GM12878 (cell line): ENCODE results near the gene FUT3. TPM values are rescaled to one million over a fixed set of nuclear protein-coding genes. Genes with fewer than 3 reads are reported as not detected.

Source experiments
- ATAC-seq: fragments of 200-7000 bp; cut with Tn5 transposase; 3 replicates; pipeline ENCODE4 v1.9.1; 2020; ENCODE audit warnings: mild to moderate bottlenecking, moderate library complexity
- BruUV-seq: library from RNA; stranded (reverse); fragments of 400-500 nt; replicated peaks from 2 replicates; lab custom pipeline; 2021; lab: Mats Ljungman, UMichigan
- CTCF ChIA-PET: fragments of 300-600 bp; sonication (Branson Sonifier 250); formaldehyde crosslinking; extraction: SDS; loops from one replicate; lab custom pipeline; 2021; ENCODE audit warnings: inconsistent platforms; lab: Yijun Ruan, JAX
- POLR2A ChIA-PET: fragments of 350-600 bp; formaldehyde crosslinking; extraction: SDS; loops from one replicate; lab custom pipeline; 2021; ENCODE audit warnings: inconsistent platforms; lab: Charles Lee
- RAD21 ChIA-PET: fragments of 300-600 bp; sonication (Branson Sonifier 250); formaldehyde crosslinking; loops from one replicate; lab custom pipeline; 2023; ENCODE audit warnings: antibody characterized with exemption; ENCODE audit not compliant: unreplicated experiment; lab: Charles Lee
- SMC1A ChIA-PET: fragments of 300-600 bp; sonication (Branson Sonifier 250); formaldehyde crosslinking; loops from one replicate; lab custom pipeline; 2023; ENCODE audit not compliant: unreplicated experiment, uncharacterized antibody; lab: Charles Lee
- DNase-seq: peaks from one replicate; pipeline ENCODE4 v3.0.0-alpha.2; 2011; ENCODE audit warnings: low read depth, low spot score
- FAIRE-seq: peaks from 3 replicates; lab custom pipeline; 2011; peaks lifted over from hg19 to GRCh38; lab: Jason Lieb, UNC
- H2AFZ ChIP-seq: 2 replicates; pipeline ENCODE4 v1.6.0; 2011; ENCODE audit warnings: low read depth, low read length, control low read depth; ENCODE audit not compliant: control insufficient read depth
- H3K27ac ChIP-seq: 2 replicates; pipeline ENCODE4 v1.5.1; 2011; ENCODE audit warnings: control low read depth; ENCODE audit not compliant: control insufficient read depth, insufficient read depth
- H3K27me3 ChIP-seq, 2 experiments: replicated peaks in 1 of 2; 2 replicates each; pipeline versions ENCODE4 v1.6.0 to v1.6.1; 2011; ENCODE audit warnings: low read length in 1 of 2; ENCODE audit not compliant: control insufficient read depth in 2 of 2, insufficient read depth in 2 of 2
- H3K36me3 ChIP-seq, 2 experiments: 2 replicates each; pipeline ENCODE4 v1.5.1; 2011; ENCODE audit warnings: low read length in 1 of 2; ENCODE audit not compliant: control insufficient read depth in 2 of 2, insufficient read depth in 2 of 2
- H3K4me1 ChIP-seq: 2 replicates; pipeline ENCODE4 v1.6.1; 2011; ENCODE audit warnings: mild to moderate bottlenecking, low read length, moderate library complexity, mixed read lengths; ENCODE audit not compliant: control insufficient read depth, insufficient read depth
- H3K4me2 ChIP-seq: 2 replicates; pipeline ENCODE4 v1.6.0; 2011; ENCODE audit warnings: control low read depth; ENCODE audit not compliant: control insufficient read depth, insufficient read depth
- H3K4me3 ChIP-seq: fragments of 200-600 bp; sonication (generic); 2 replicates; pipeline ENCODE4 v1.5.1; 2016
- H3K79me2 ChIP-seq: 2 replicates; pipeline ENCODE4 v1.6.0; 2011; ENCODE audit warnings: low read length; ENCODE audit not compliant: control insufficient read depth, insufficient read depth
- H3K9ac ChIP-seq: 2 replicates; pipeline ENCODE4 v1.8.0; 2011; ENCODE audit warnings: low read length, control low read depth, mixed read lengths; ENCODE audit not compliant: control insufficient read depth, insufficient read depth
- H3K9me3 ChIP-seq: replicated peaks from 3 replicates; pipeline ENCODE4 v1.5.1; 2011; ENCODE audit warnings: mild to moderate bottlenecking, low read length; ENCODE audit not compliant: control insufficient read depth, insufficient read depth
- H4K20me1 ChIP-seq: 2 replicates; pipeline ENCODE4 v1.6.0; 2011; ENCODE audit not compliant: control insufficient read depth, insufficient read depth
- EZH2 ChIP-seq: IDR thresholded peaks from 2 replicates; pipeline ENCODE4 v1.6.1; 2012; ENCODE audit warnings: low read depth, mild to moderate bottlenecking, control low read depth, inconsistent platforms, low read length, borderline replicate concordance; ENCODE audit not compliant: control insufficient read depth
- MYB ChIP-seq: fragments of 150-350 bp; IDR thresholded peaks from 2 replicates; pipeline ENCODE4 v1.6.1; 2014; ENCODE audit warnings: mild to moderate bottlenecking, low read depth, low read length, borderline replicate concordance
- NFXL1 ChIP-seq: fragments of 450-650 bp; IDR thresholded peaks from 2 replicates; pipeline ENCODE4 v1.6.1; 2017; ENCODE audit warnings: antibody characterized with exemption, mild to moderate bottlenecking, borderline replicate concordance
- NRF1 ChIP-seq: conservative IDR thresholded peaks from 2 replicates; pipeline ENCODE4 v1.6.1; 2011; ENCODE audit warnings: mild to moderate bottlenecking, low read depth, low read length, improper control_type of control experiment
- POLR2A ChIP-seq: IDR thresholded peaks from 2 replicates; pipeline ENCODE4 v1.6.1; 2011; ENCODE audit warnings: low read depth, mild to moderate bottlenecking, low read length
- RUNX3 ChIP-seq: IDR thresholded peaks from 2 replicates; pipeline ENCODE4 v1.6.1; 2012; ENCODE audit warnings: low read length, inconsistent platforms
- SIX5 ChIP-seq: IDR thresholded peaks from 2 replicates; pipeline ENCODE4 v1.6.1; 2011; ENCODE audit warnings: mild to moderate bottlenecking, low read depth, low read length, moderate library complexity; ENCODE audit not compliant: severe bottlenecking
- SUZ12 ChIP-seq: fragments of 200-600 bp; sonication (generic); IDR thresholded peaks from one replicate; pipeline ENCODE4 v1.6.1; 2018; ENCODE audit warnings: antibody characterized with exemption, mild to moderate bottlenecking; ENCODE audit not compliant: unreplicated experiment
- ZNF274 ChIP-seq: IDR thresholded peaks from one replicate; pipeline ENCODE4 v1.8.0; 2011; ENCODE audit not compliant: insufficient read length, insufficient read depth
- WGBS: methylation state at CpG from one replicate; pipeline ENCODE4 v1.1.6; 2016; ENCODE audit warnings: low lambda C conversion rate; ENCODE audit not compliant: insufficient replicate concordance, insufficient coverage; ENCODE audit errors: missing lambda C conversion rate; 5-methylcytosine and 5-hydroxymethylcytosine counted together
- in situ Hi-C: fragments of 300-500 bp; cut with MboI; formaldehyde crosslinking; loops from 9 replicates; pipeline ENCODE4 v1.14.3; 2018; ENCODE audit warnings: mixed read lengths
- intact Hi-C: fragments of 100-400 bp; cut with micrococcal nuclease; formaldehyde crosslinking; loops from one replicate; pipeline ENCODE4 v1.14.2; 2022; ENCODE audit not compliant: unreplicated experiment
- polyA plus RNA-seq, 11 experiments: library from polyadenylated mRNA; depleted of rRNA in 4 of 11; unstranded in 6 of 11; stranded (reverse) in 5 of 11; fragments of >200 nt; fragmentation: Nextera tagmentation in 4 of 11; fragmentation: Illumina TruSeq in 1 of 11; extraction: Ambion mirVana in 4 of 11; extraction: Trizol in 1 of 11; gene quantifications; 1 replicate in 1 of 11; 2 replicates in 10 of 11; pipeline versions ENCODE4 v1.2.1 to v1.2.3, GENCODE V29; 2011 to 2016; ENCODE audit warnings: inconsistent platforms in 2 of 11, missing spikeins in 2 of 11, low read depth in 1 of 11
- total RNA-seq, 4 experiments: library from RNA; depleted of rRNA in 3 of 4; stranded (reverse); fragments of >200 nt in 3 of 4; fragmentation: Illumina TruSeq in 1 of 4; extraction: Trizol in 1 of 4; gene quantifications; 2 replicates each; pipeline versions ENCODE4 v1.2.1 to v1.2.3, GENCODE V29; 2013 to 2021
- TF ChIP-seq, protein P1 (sequence below): IDR thresholded peaks from 2 replicates; pipeline ENCODE4 v1.6.1; 2012; ENCODE audit warnings: low read depth, low read length, improper control_type of control experiment

Gene FUT3
- total and polyA plus RNA-seq, 10 of the 15 experiments (the other 5 are each of a cell fraction or from before 2014, with no cell fraction given): 0.04 to 0.31 (median 0.07) TPM; not detected in 7

DNA sequence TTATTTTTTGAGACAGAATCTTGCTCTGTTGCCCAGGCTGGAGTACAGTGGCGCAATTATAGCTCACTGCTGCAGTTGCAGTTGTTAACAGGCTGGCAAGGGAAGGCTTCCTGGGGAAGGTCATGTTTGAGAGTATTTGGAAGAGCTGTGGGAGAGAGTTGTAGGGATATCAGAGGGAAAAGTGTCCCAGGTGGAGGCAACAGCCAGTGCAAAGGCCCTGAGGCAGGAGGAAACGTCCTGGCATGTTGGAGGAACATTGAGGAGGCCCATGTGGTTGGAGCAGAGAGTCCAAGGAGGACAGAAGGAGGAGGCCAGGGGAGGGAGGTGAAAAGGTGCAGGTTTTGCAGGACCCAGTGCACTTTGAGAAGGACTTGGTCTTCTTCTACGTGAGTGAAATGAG is 58.1 kb downstream of the FUT3 start:
- peaks cover 3% of the 10 kb centered on the region; the same call in 1 of the 2 replicates for H3K4me1 ChIP-seq
- no peaks in the 10 kb centered on the region for H4K20me1 ChIP-seq
- no peak overlapping the region for H3K4me2 ChIP-seq
- no peak overlapping the region for H3K9ac ChIP-seq
- no peak overlapping the region for H2AFZ ChIP-seq
- SMC1A ChIA-PET: no interaction called here
- H3K4me3 ChIP-seq: no peak overlapping the region
- TF ChIP-seq, protein P1, sequence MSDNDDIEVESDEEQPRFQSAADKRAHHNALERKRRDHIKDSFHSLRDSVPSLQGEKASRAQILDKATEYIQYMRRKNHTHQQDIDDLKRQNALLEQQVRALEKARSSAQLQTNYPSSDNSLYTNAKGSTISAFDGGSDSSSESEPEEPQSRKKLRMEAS: no peak
- no peak for TF ChIP-seq RUNX3
- TF ChIP-seq SUZ12: no peak
- TF ChIP-seq ZNF274: no peak
- no peak for TF ChIP-seq NRF1
- no peak for TF ChIP-seq EZH2
- no peak for TF ChIP-seq NFXL1
- no peak for TF ChIP-seq MYB
- no peak for TF ChIP-seq SIX5
- no peak for TF ChIP-seq POLR2A
- TF ChIP-seq, all 136 proteins: peak for 0
- 38% methylated on average over 3 of the region's 3 CpGs for WGBS
- no peak for ATAC-seq
- H3K9me3 ChIP-seq: no peaks in the 10 kb centered on the region
- FAIRE-seq: no peak
- H3K27ac ChIP-seq: no peak overlapping the region
- no TSS peak for BruUV-seq
- RAD21 ChIA-PET: no interaction called here
- no peaks in the 10 kb centered on the region for H3K27me3 ChIP-seq
- CTCF ChIA-PET: interaction anchor here (0.9 to 2.8 kb wide), 4 partner anchors 11 to 245 kb away, joined by 4 to 24 read pairs (median 8); partner anchors contain the start of genes NRTN and RPL36
- POLR2A ChIA-PET: no interaction called here
- in situ Hi-C loops (no loop called here), intact Hi-C loops (no loop called here)
- H3K36me3 ChIP-seq: peaks cover 4 to 8% of the 10 kb centered on the region in 2 experiments; a peak in 3 of 4 replicates
- H3K79me2 ChIP-seq: peaks cover 5% of the 10 kb centered on the region
- no peak for DNase-seq

Other genes starting within 250 kb of the FUT3 start
Only the 7 nearest of the 16 such genes appear.
- gene DUS3L, start 60.3 kb downstream of the FUT3 start, total RNA-seq (2014; rRNA removed): 31.4 and 34.1 TPM in 2 replicates
- 23.7 and 24.2 TPM in 2 replicates for gene DUS3L, start 60.3 kb downstream of the FUT3 start, total RNA-seq (2014; rRNA removed; fragmentation: Illumina TruSeq; extraction: Trizol)
- 36.9 and 47.6 TPM in 2 replicates for gene DUS3L, start 60.3 kb downstream of the FUT3 start, total RNA-seq (2021)
- 14.2 and 22.4 TPM in 2 replicates for gene DUS3L, start 60.3 kb downstream of the FUT3 start, polyA plus RNA-seq (2011; rRNA removed)
- gene DUS3L, start 60.3 kb downstream of the FUT3 start, polyA plus RNA-seq (2014; fragmentation: Illumina TruSeq; extraction: Trizol): 9.8 and 28.0 TPM in 2 replicates
- gene DUS3L, start 60.3 kb downstream of the FUT3 start, polyA plus RNA-seq (2014; fragmentation: Nextera tagmentation; extraction: Ambion mirVana): 1 to 10 TPM in 1 of 2 experiments, under 1 TPM in 1; 0.64 to 1.5 TPM
- gene DUS3L, start 60.3 kb downstream of the FUT3 start, polyA plus RNA-seq (2014; rRNA removed): 43.8 and 53.2 TPM in 2 replicates
- 10 to 100 TPM; 37.6 to 38.1 TPM for gene DUS3L, start 60.3 kb downstream of the FUT3 start, polyA plus RNA-seq (2016; fragmentation: Nextera tagmentation; extraction: Ambion mirVana)
- gene NRTN, start 46.4 kb downstream of the FUT3 start, total RNA-seq (2014; rRNA removed): not detected in 2 replicates
- gene NRTN, start 46.4 kb downstream of the FUT3 start, total RNA-seq (2014; rRNA removed; fragmentation: Illumina TruSeq; extraction: Trizol): not detected in 2 replicates
- gene NRTN, start 46.4 kb downstream of the FUT3 start, total RNA-seq (2021): not detected in 2 replicates
- gene NRTN, start 46.4 kb downstream of the FUT3 start, polyA plus RNA-seq (2011; rRNA removed): not detected in 2 replicates
- gene NRTN, start 46.4 kb downstream of the FUT3 start, polyA plus RNA-seq (2014; fragmentation: Illumina TruSeq; extraction: Trizol): not detected in 2 replicates
- not detected for gene NRTN, start 46.4 kb downstream of the FUT3 start, polyA plus RNA-seq (2014; fragmentation: Nextera tagmentation; extraction: Ambion mirVana)
- 0.28 TPM in 1 of 2 replicates, not detected in the other for gene NRTN, start 46.4 kb downstream of the FUT3 start, polyA plus RNA-seq (2014; rRNA removed)
- gene NRTN, start 46.4 kb downstream of the FUT3 start, polyA plus RNA-seq (2016; fragmentation: Nextera tagmentation; extraction: Ambion mirVana): not detected
- gene FUT6, start 11.7 kb downstream of the FUT3 start, total RNA-seq (2014; rRNA removed): not detected in 2 replicates
- gene FUT6, start 11.7 kb downstream of the FUT3 start, total RNA-seq (2014; rRNA removed; fragmentation: Illumina TruSeq; extraction: Trizol): not detected in 2 replicates
- not detected in 2 replicates for gene FUT6, start 11.7 kb downstream of the FUT3 start, total RNA-seq (2021)
- not detected in 2 replicates for gene FUT6, start 11.7 kb downstream of the FUT3 start, polyA plus RNA-seq (2011; rRNA removed)
- gene FUT6, start 11.7 kb downstream of the FUT3 start, polyA plus RNA-seq (2014; fragmentation: Illumina TruSeq; extraction: Trizol): not detected in 2 replicates
- gene FUT6, start 11.7 kb downstream of the FUT3 start, polyA plus RNA-seq (2014; fragmentation: Nextera tagmentation; extraction: Ambion mirVana): not detected
- gene FUT6, start 11.7 kb downstream of the FUT3 start, polyA plus RNA-seq (2014; rRNA removed): not detected in 2 replicates
- not detected for gene FUT6, start 11.7 kb downstream of the FUT3 start, polyA plus RNA-seq (2016; fragmentation: Nextera tagmentation; extraction: Ambion mirVana)
- not detected in 2 replicates for gene FUT5, start 19.1 kb upstream of the FUT3 start, total RNA-seq (2014; rRNA removed)
- gene FUT5, start 19.1 kb upstream of the FUT3 start, total RNA-seq (2014; rRNA removed; fragmentation: Illumina TruSeq; extraction: Trizol): not detected in 2 replicates
- gene FUT5, start 19.1 kb upstream of the FUT3 start, total RNA-seq (2021): not detected in 2 replicates
- not detected in 2 replicates for gene FUT5, start 19.1 kb upstream of the FUT3 start, polyA plus RNA-seq (2011; rRNA removed)
- gene FUT5, start 19.1 kb upstream of the FUT3 start, polyA plus RNA-seq (2014; fragmentation: Illumina TruSeq; extraction: Trizol): not detected in 2 replicates
- not detected for gene FUT5, start 19.1 kb upstream of the FUT3 start, polyA plus RNA-seq (2014; fragmentation: Nextera tagmentation; extraction: Ambion mirVana)
- gene FUT5, start 19.1 kb upstream of the FUT3 start, polyA plus RNA-seq (2014; rRNA removed): not detected in 2 replicates
- not detected for gene FUT5, start 19.1 kb upstream of the FUT3 start, polyA plus RNA-seq (2016; fragmentation: Nextera tagmentation; extraction: Ambion mirVana)
- 326 and 388 TPM in 2 replicates for gene NDUFA11, start 52.3 kb upstream of the FUT3 start, total RNA-seq (2014; rRNA removed)
- gene NDUFA11, start 52.3 kb upstream of the FUT3 start, total RNA-seq (2014; rRNA removed; fragmentation: Illumina TruSeq; extraction: Trizol): 164 and 181 TPM in 2 replicates
- 306 and 309 TPM in 2 replicates for gene NDUFA11, start 52.3 kb upstream of the FUT3 start, total RNA-seq (2021)
- gene NDUFA11, start 52.3 kb upstream of the FUT3 start, polyA plus RNA-seq (2011; rRNA removed): 24.8 and 108 TPM in 2 replicates
- gene NDUFA11, start 52.3 kb upstream of the FUT3 start, polyA plus RNA-seq (2014; fragmentation: Illumina TruSeq; extraction: Trizol): 24.2 and 170 TPM in 2 replicates
- gene NDUFA11, start 52.3 kb upstream of the FUT3 start, polyA plus RNA-seq (2014; fragmentation: Nextera tagmentation; extraction: Ambion mirVana): 100 to 1,000 TPM; 239 to 270 TPM
- 343 and 398 TPM in 2 replicates for gene NDUFA11, start 52.3 kb upstream of the FUT3 start, polyA plus RNA-seq (2014; rRNA removed)
- 100 to 1,000 TPM; 596 to 600 TPM for gene NDUFA11, start 52.3 kb upstream of the FUT3 start, polyA plus RNA-seq (2016; fragmentation: Nextera tagmentation; extraction: Ambion mirVana)
- gene VMAC, start 53.4 kb upstream of the FUT3 start, total RNA-seq (2014; rRNA removed): 5.8 and 6.5 TPM in 2 replicates
- 2.8 and 2.9 TPM in 2 replicates for gene VMAC, start 53.4 kb upstream of the FUT3 start, total RNA-seq (2014; rRNA removed; fragmentation: Illumina TruSeq; extraction: Trizol)
- 3.2 and 3.7 TPM in 2 replicates for gene VMAC, start 53.4 kb upstream of the FUT3 start, total RNA-seq (2021)
- 1.3 and 1.4 TPM in 2 replicates for gene VMAC, start 53.4 kb upstream of the FUT3 start, polyA plus RNA-seq (2011; rRNA removed)
- gene VMAC, start 53.4 kb upstream of the FUT3 start, polyA plus RNA-seq (2014; fragmentation: Illumina TruSeq; extraction: Trizol): 1.1 and 2.0 TPM in 2 replicates
- gene VMAC, start 53.4 kb upstream of the FUT3 start, polyA plus RNA-seq (2014; fragmentation: Nextera tagmentation; extraction: Ambion mirVana): under 1 TPM; 0.18 to 0.27 TPM
- 6.8 and 7.3 TPM in 2 replicates for gene VMAC, start 53.4 kb upstream of the FUT3 start, polyA plus RNA-seq (2014; rRNA removed)
- 1 to 10 TPM; 1.5 to 1.6 TPM for gene VMAC, start 53.4 kb upstream of the FUT3 start, polyA plus RNA-seq (2016; fragmentation: Nextera tagmentation; extraction: Ambion mirVana)
- gene CAPS, start 62.8 kb upstream of the FUT3 start, total RNA-seq (2014; rRNA removed): 4.9 and 6.0 TPM in 2 replicates
- gene CAPS, start 62.8 kb upstream of the FUT3 start, total RNA-seq (2014; rRNA removed; fragmentation: Illumina TruSeq; extraction: Trizol): 1.8 and 2.4 TPM in 2 replicates
- 3.9 and 5.5 TPM in 2 replicates for gene CAPS, start 62.8 kb upstream of the FUT3 start, total RNA-seq (2021)
- gene CAPS, start 62.8 kb upstream of the FUT3 start, polyA plus RNA-seq (2011; rRNA removed): 1.4 and 1.8 TPM in 2 replicates
- gene CAPS, start 62.8 kb upstream of the FUT3 start, polyA plus RNA-seq (2014; fragmentation: Illumina TruSeq; extraction: Trizol): 1.1 and 1.7 TPM in 2 replicates
- gene CAPS, start 62.8 kb upstream of the FUT3 start, polyA plus RNA-seq (2014; fragmentation: Nextera tagmentation; extraction: Ambion mirVana): under 1 TPM; 0.09 to 0.10 TPM
- gene CAPS, start 62.8 kb upstream of the FUT3 start, polyA plus RNA-seq (2014; rRNA removed): 6.9 and 8.3 TPM in 2 replicates
- 1 to 10 TPM; 5.1 to 6.3 TPM for gene CAPS, start 62.8 kb upstream of the FUT3 start, polyA plus RNA-seq (2016; fragmentation: Nextera tagmentation; extraction: Ambion mirVana)